BE2C (cell line): ENCODE results near the gene RBM12.

Source experiments
- DNase-seq: peaks from one replicate; pipeline ENCODE4 v3.0.0-alpha.2; 2020
- H3K27me3 ChIP-seq: fragments of 250-450 bp; sonication (Bioruptor Pico); 2 replicates; pipeline ENCODE4 v1.5.1; 2020; ENCODE audit warnings: mild to moderate bottlenecking
- H3K36me3 ChIP-seq: fragments of 250-450 bp; sonication (Bioruptor Pico); 2 replicates; pipeline ENCODE4 v1.5.1; 2020; ENCODE audit warnings: mild to moderate bottlenecking
- H3K4me1 ChIP-seq: fragments of 250-450 bp; sonication (Bioruptor Pico); 2 replicates; pipeline ENCODE4 v1.5.1; 2020
- H3K4me3 ChIP-seq: 2 replicates; pipeline ENCODE4 v1.5.1; 2011; ENCODE audit warnings: low read depth, low read length
- H3K9me3 ChIP-seq: fragments of 250-450 bp; sonication (Bioruptor Pico); 2 replicates; pipeline ENCODE4 v1.5.1; 2020
- TF ChIP-seq, protein P1 (sequence below): IDR thresholded peaks from 2 replicates; pipeline ENCODE4 v1.5.1; 2012; ENCODE audit warnings: mild to moderate bottlenecking, low read depth, low read length

The RBM12 gene

DNA sequence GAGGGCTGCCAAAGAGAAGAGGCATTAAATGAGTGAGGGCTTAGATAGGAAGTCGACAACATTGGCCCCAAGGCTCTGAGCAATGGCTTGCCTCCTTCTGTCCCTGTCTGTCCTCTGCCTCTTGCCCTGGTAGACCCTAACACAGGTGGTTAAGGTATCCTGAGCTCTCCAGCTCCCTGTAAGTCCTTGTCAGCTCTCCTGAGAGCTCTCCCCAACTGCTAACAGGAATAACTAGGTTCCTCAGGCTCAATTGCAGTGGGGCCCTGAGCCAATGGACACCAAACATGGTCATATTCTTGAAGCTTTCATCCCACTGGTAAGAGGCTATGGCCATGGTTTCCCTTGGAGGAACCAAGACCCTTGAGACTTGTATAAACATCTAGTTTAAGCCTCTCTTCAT, 5.0 kb upstream of the RBM12 start:
- H3K27me3 ChIP-seq: no peaks in the 10 kb centered on the region
- DNase-seq: no peak
- TF ChIP-seq, protein P1, sequence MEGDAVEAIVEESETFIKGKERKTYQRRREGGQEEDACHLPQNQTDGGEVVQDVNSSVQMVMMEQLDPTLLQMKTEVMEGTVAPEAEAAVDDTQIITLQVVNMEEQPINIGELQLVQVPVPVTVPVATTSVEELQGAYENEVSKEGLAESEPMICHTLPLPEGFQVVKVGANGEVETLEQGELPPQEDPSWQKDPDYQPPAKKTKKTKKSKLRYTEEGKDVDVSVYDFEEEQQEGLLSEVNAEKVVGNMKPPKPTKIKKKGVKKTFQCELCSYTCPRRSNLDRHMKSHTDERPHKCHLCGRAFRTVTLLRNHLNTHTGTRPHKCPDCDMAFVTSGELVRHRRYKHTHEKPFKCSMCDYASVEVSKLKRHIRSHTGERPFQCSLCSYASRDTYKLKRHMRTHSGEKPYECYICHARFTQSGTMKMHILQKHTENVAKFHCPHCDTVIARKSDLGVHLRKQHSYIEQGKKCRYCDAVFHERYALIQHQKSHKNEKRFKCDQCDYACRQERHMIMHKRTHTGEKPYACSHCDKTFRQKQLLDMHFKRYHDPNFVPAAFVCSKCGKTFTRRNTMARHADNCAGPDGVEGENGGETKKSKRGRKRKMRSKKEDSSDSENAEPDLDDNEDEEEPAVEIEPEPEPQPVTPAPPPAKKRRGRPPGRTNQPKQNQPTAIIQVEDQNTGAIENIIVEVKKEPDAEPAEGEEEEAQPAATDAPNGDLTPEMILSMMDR: no peak
- peaks cover 6% of the 10 kb centered on the region; the same call in 1 of the 2 replicates for H3K36me3 ChIP-seq
- no peaks in the 10 kb centered on the region for H3K9me3 ChIP-seq
- no peaks in the 10 kb centered on the region for H3K4me1 ChIP-seq
- H3K4me3 ChIP-seq: no peak overlapping the region

DNA sequence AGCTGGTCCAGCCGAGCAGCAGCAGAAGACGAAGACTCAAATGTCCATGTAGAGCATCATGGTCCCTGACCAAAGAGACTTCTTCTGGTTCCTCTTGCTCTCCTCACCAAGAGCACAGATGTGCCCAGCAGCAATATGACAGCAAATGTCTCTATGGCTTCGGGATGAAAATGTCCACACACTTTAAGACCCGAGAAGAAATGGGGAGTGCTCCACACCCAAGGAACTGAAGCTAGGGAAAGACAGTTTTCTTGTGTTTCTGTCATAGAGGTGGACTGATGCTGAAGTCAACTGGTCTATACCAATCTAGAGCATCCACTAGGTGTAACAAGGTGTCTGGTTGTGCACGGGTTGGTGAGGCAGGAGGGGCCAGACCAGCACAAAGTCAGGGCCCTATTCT, 4.5 kb upstream of the RBM12 start:
- DNase-seq: no peak
- no peak overlapping the region for H3K4me3 ChIP-seq
- H3K9me3 ChIP-seq: no peaks in the 10 kb centered on the region
- H3K4me1 ChIP-seq: no peaks in the 10 kb centered on the region
- TF ChIP-seq, protein P1: no peak
- H3K36me3 ChIP-seq: peaks cover 6% of the 10 kb centered on the region; the same call in 1 of the 2 replicates
- H3K27me3 ChIP-seq: no peaks in the 10 kb centered on the region

GRCh38 chr20:35665949-35666288, 1.2 kb upstream of the RBM12 start:
- no peak for DNase-seq
- Histone ChIP-seq H3K4me3 (no peak overlapping the region), H3K27me3 (no peaks in the 10 kb centered on the region), H3K9me3 (no peaks in the 10 kb centered on the region), H3K4me1 (peaks cover 8% of the 10 kb centered on the region), H3K36me3 (peaks cover 6% of the 10 kb centered on the region; the same call in 1 of the 2 replicates)
- TF ChIP-seq, protein P1: no peak

GRCh38 chr20:35663516-35664465, 909 bp downstream of the RBM12 start:
- H3K4me1 ChIP-seq: peaks cover 8% of the 10 kb centered on the region
- H3K36me3 ChIP-seq: no peaks in the 10 kb centered on the region; the same call in 1 of the 2 replicates
- TF ChIP-seq, protein P1: no peak
- H3K27me3 ChIP-seq: no peaks in the 10 kb centered on the region
- H3K4me3 ChIP-seq: peak overlapping the region; percentile 98
- no peaks in the 10 kb centered on the region for H3K9me3 ChIP-seq
- peak; percentile 87 for DNase-seq

DNA sequence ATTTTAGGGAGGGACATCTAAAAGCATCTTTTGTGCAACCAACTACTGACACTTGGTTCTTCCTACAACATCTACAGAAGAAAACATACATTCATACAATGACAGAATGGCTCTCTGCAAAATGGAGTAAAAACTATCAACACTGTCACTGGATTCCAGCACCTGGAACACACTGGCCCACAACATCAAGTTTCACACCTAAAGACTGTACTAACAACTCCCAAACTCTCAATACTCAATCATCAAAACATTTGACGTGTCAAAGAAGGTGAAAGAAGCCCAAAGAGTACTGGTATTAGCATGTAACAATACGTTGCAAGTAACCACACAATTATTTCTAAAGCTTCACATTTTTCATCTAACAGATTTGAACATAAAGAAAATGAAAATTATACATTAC, 2.1 kb downstream of the RBM12 start:
- TF ChIP-seq, protein P1: no peak
- Histone ChIP-seq H3K27me3 (no peaks in the 10 kb centered on the region), H3K4me1 (peaks cover 8% of the 10 kb centered on the region)

GRCh38 chr20:35661908-35662307, 2.8 kb downstream of the RBM12 start:
- no peak for DNase-seq
- no peaks in the 10 kb centered on the region for H3K9me3 ChIP-seq
- H3K27me3 ChIP-seq: no peaks in the 10 kb centered on the region
- no peaks in the 10 kb centered on the region for H3K36me3 ChIP-seq
- peaks cover 8% of the 10 kb centered on the region for H3K4me1 ChIP-seq
- TF ChIP-seq, protein P1: no peak
- H3K4me3 ChIP-seq: peak overlapping the region; percentile 98

More for the DNA sequence above, 2.1 kb downstream of the RBM12 start:
- H3K4me3 ChIP-seq: peak overlapping the region; percentile 98
- H3K9me3 ChIP-seq: no peaks in the 10 kb centered on the region
- DNase-seq: no peak
- no peaks in the 10 kb centered on the region for H3K36me3 ChIP-seq
